GM23338 (cell line): ENCODE results near the gene VPS13A. TPM values are rescaled to one million over a fixed set of nuclear protein-coding genes. Genes with fewer than 3 reads are reported as not detected.

Source experiments
- ATAC-seq: fragments of 200-7000 bp; cut with Tn5 transposase; 3 replicates; pipeline ENCODE4 v1.9.1; 2020
- DNase-seq: peaks from one replicate; pipeline ENCODE4 v3.0.0-alpha.2; 2015; ENCODE audit warnings: low spot score
- H2AFZ ChIP-seq: fragments of 200-600 bp; sonication (generic); 2 replicates; pipeline ENCODE4 v1.8.0; 2016; ENCODE audit warnings: antibody characterized with exemption, mild to moderate bottlenecking, moderate library complexity
- H3F3A ChIP-seq: fragments of 200-600 bp; sonication (generic); replicated peaks from 2 replicates; pipeline ENCODE4 v1.8.0; 2017; ENCODE audit warnings: antibody characterized with exemption, mixed run types, low read depth
- H3K27ac ChIP-seq: fragments of 200-600 bp; sonication (generic); 2 replicates; pipeline ENCODE4 v1.6.1; 2016; ENCODE audit warnings: low read depth
- H3K27me3 ChIP-seq: fragments of 200-600 bp; sonication (generic); 2 replicates; pipeline ENCODE4 v1.8.0; 2016; ENCODE audit warnings: mild to moderate bottlenecking, mixed run types, moderate library complexity; ENCODE audit not compliant: insufficient read depth
- H3K36me3 ChIP-seq: fragments of 200-600 bp; sonication (generic); 2 replicates; pipeline ENCODE4 v1.8.0; 2016; ENCODE audit warnings: mild to moderate bottlenecking; ENCODE audit not compliant: insufficient read depth
- H3K4me1 ChIP-seq: fragments of 200-600 bp; sonication (generic); 2 replicates; pipeline ENCODE4 v1.8.0; 2016; ENCODE audit warnings: mild to moderate bottlenecking, moderate library complexity; ENCODE audit not compliant: insufficient read depth
- H3K4me2 ChIP-seq: fragments of 200-600 bp; sonication (generic); 2 replicates; pipeline ENCODE4 v1.7.1; 2017; ENCODE audit warnings: mixed run types
- H3K4me3 ChIP-seq: fragments of 200-600 bp; sonication (generic); 2 replicates; pipeline ENCODE4 v1.6.1; 2016; ENCODE audit warnings: mixed run types
- H3K79me2 ChIP-seq: fragments of 200-600 bp; sonication (generic); replicated peaks from 2 replicates; pipeline ENCODE4 v1.8.0; 2017; ENCODE audit warnings: mild to moderate bottlenecking; ENCODE audit not compliant: insufficient read depth
- H3K9me2 ChIP-seq: fragments of 200-600 bp; sonication (generic); 2 replicates; pipeline ENCODE4 v1.8.0; 2017; ENCODE audit not compliant: insufficient read depth
- H4K20me1 ChIP-seq: fragments of 200-600 bp; sonication (generic); replicated peaks from 2 replicates; pipeline ENCODE4 v1.8.0; 2017; ENCODE audit warnings: mild to moderate bottlenecking; ENCODE audit not compliant: insufficient read depth
- H3K27ac Mint-ChIP-seq: 2 replicates; pipeline ENCODE4 v1.8.0; 2020; ENCODE audit warnings: inconsistent platforms, mild to moderate bottlenecking, moderate library complexity, mixed read lengths
- H3K27me3 Mint-ChIP-seq: 3 replicates; pipeline ENCODE4 v1.8.0; 2022; ENCODE audit warnings: low read depth, mild to moderate bottlenecking, moderate library complexity, mixed read lengths, inconsistent platforms; ENCODE audit not compliant: insufficient read depth, poor library complexity
- H3K36me3 Mint-ChIP-seq: 3 replicates; pipeline ENCODE4 v1.8.0; 2021; ENCODE audit warnings: low read depth, mild to moderate bottlenecking, inconsistent platforms, moderate library complexity, mixed read lengths
- H3K4me1 Mint-ChIP-seq: 3 replicates; pipeline ENCODE4 v1.8.0; 2020; ENCODE audit warnings: mild to moderate bottlenecking, inconsistent platforms, mixed read lengths
- H3K4me3 Mint-ChIP-seq: 3 replicates; pipeline ENCODE4 v1.8.0; 2021; ENCODE audit warnings: moderate library complexity, mild to moderate bottlenecking, inconsistent platforms, mixed read lengths
- H3K9me3 Mint-ChIP-seq: 3 replicates; pipeline ENCODE4 v1.8.0; 2020; ENCODE audit warnings: moderate library complexity, mild to moderate bottlenecking, inconsistent platforms, mixed read lengths
- CREB1 ChIP-seq: fragments of 250-450 bp; sonication (Bioruptor Pico); IDR thresholded peaks from 2 replicates; pipeline ENCODE4 v1.5.0; 2020; ENCODE audit warnings: low read depth, mild to moderate bottlenecking, moderate library complexity
- CTCF ChIP-seq, 2 experiments: fragments of 200-600 bp in 1 of 2; sonication (generic) in 1 of 2; conservative IDR thresholded peaks; 2 replicates each; pipeline versions ENCODE4 v1.5.1 to v1.6.1; 2016 to 2017; ENCODE audit warnings: antibody characterized with exemption in 2 of 2, low read depth in 2 of 2, mild to moderate bottlenecking in 2 of 2, moderate library complexity in 1 of 2
- EZH2 ChIP-seq: fragments of 200-600 bp; sonication (generic); IDR thresholded peaks from one replicate; pipeline ENCODE4 v1.8.0; 2017; ENCODE audit warnings: antibody characterized with exemption, mild to moderate bottlenecking, low read depth; ENCODE audit not compliant: unreplicated experiment
- EZH2phosphoT487 ChIP-seq: fragments of 200-600 bp; sonication (generic); IDR thresholded peaks from one replicate; pipeline ENCODE4 v1.8.1; 2018; ENCODE audit warnings: antibody characterized with exemption; ENCODE audit not compliant: unreplicated experiment
- JUNB ChIP-seq: IDR thresholded peaks from one replicate; pipeline ENCODE4 v1.6.1; 2016; ENCODE audit warnings: antibody characterized with exemption; ENCODE audit not compliant: unreplicated experiment
- NANOG ChIP-seq: IDR thresholded peaks from 2 replicates; pipeline ENCODE4 v1.6.1; 2016; ENCODE audit warnings: antibody characterized with exemption, borderline replicate concordance
- POLR2AphosphoS5 ChIP-seq: IDR thresholded peaks from 2 replicates; pipeline ENCODE4 v1.6.1; 2016; ENCODE audit warnings: antibody characterized with exemption, low read depth
- REST ChIP-seq: IDR thresholded peaks from one replicate; pipeline ENCODE4 v1.6.1; 2018; ENCODE audit warnings: antibody characterized with exemption; ENCODE audit not compliant: unreplicated experiment
- STAT1 ChIP-seq: IDR thresholded peaks from one replicate; pipeline ENCODE4 v1.6.1; 2016; ENCODE audit warnings: antibody characterized with exemption; ENCODE audit not compliant: unreplicated experiment
- ZNF114 ChIP-seq: fragments of 250-450 bp; sonication (Bioruptor Pico); IDR thresholded peaks from 2 replicates; pipeline ENCODE4 v1.5.0; 2020; ENCODE audit warnings: mild to moderate bottlenecking, moderate library complexity
- ZNF331 ChIP-seq: fragments of 250-450 bp; sonication (Bioruptor Pico); IDR thresholded peaks from 2 replicates; pipeline ENCODE4 v1.5.0; 2020; ENCODE audit warnings: low read depth, mild to moderate bottlenecking, moderate library complexity
- polyA plus RNA-seq: library from polyadenylated mRNA; unstranded; fragments of >200 nt; fragmentation: Nextera tagmentation; extraction: Ambion mirVana; gene quantifications from 2 replicates; pipeline ENCODE4 v1.2.1, GENCODE V29; 2016
- total RNA-seq: library from RNA; depleted of rRNA; stranded (reverse); fragments of >200 nt; shearing (Covaris generic); gene quantifications from 2 replicates; pipeline ENCODE4 v1.2.3, GENCODE V29; 2014
- TF ChIP-seq, protein P1 (sequence below): fragments of 250-450 bp; sonication (Bioruptor Pico); IDR thresholded peaks from 2 replicates; pipeline ENCODE4 v1.5.0; 2020; ENCODE audit warnings: mild to moderate bottlenecking, moderate library complexity
- TF ChIP-seq, protein P2 (sequence below): IDR thresholded peaks from 2 replicates; pipeline ENCODE4 v1.6.1; 2016; ENCODE audit warnings: antibody characterized with exemption

Gene VPS13A
- total and polyA plus RNA-seq, 2 experiments from 2014 or later: 45.9 to 68.1 TPM

DNA sequence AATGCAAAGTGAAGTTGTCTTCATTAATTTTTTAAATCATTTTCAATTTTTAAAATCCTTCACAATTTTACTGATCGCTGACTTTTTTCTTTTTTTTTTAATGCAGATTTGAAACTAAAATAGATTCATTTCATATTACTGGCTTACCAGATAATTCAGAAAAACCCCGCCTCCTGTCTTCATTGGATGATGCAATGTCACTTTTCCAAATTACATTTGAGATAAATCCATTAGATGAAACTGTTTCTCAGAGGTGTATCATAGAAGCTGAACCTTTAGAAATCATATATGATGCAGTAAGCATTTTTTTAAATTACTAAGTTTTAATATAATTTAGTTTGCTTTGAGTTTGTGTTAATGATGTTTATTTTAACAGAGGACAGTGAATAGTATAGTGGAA lies 60.6 kb downstream of the VPS13A start:
- ATAC-seq (no peak), DNase-seq (no peak)
- Histone ChIP-seq H3K79me2 (no peaks in the 10 kb centered on the region), H3K4me3 (no peak overlapping the region), H2AFZ (no peak overlapping the region), H3K27ac (peak overlapping the region; percentile 70; the same call in 1 of the 2 replicates), H3K4me1 (no peaks in the 10 kb centered on the region), H3K27me3 (no peaks in the 10 kb centered on the region), H3K4me2 (no peak overlapping the region), H3K9me2 (no peaks in the 10 kb centered on the region), H3K36me3 (no peaks in the 10 kb centered on the region), H4K20me1 (no peaks in the 10 kb centered on the region), H3F3A (no peaks in the 10 kb centered on the region)
- Mint-ChIP-seq H3K36me3 (peaks cover 3% of the 10 kb centered on the region; the same call in 2 of the 3 replicates), H3K9me3 (no peaks in the 10 kb centered on the region), H3K27ac (no peak overlapping the region), H3K4me1 (no peaks in the 10 kb centered on the region), H3K4me3 (no peak overlapping the region), H3K27me3 (no peaks in the 10 kb centered on the region)
- TF ChIP-seq EZH2 (no peak), ZNF331 (CRISPR knock-in tag) (no peak), CREB1 (CRISPR knock-in tag) (no peak), EZH2phosphoT487 (no peak), CTCF (conservative IDR thresholded peaks at IDR 0.05; ENCODE audit: low read depth in 2 of 2) (no peak), JUNB (no peak), STAT1 (no peak), ZNF114 (CRISPR knock-in tag) (no peak), POLR2AphosphoS5 (no peak), NANOG (no peak), REST (no peak)
- TF ChIP-seq, protein P1, sequence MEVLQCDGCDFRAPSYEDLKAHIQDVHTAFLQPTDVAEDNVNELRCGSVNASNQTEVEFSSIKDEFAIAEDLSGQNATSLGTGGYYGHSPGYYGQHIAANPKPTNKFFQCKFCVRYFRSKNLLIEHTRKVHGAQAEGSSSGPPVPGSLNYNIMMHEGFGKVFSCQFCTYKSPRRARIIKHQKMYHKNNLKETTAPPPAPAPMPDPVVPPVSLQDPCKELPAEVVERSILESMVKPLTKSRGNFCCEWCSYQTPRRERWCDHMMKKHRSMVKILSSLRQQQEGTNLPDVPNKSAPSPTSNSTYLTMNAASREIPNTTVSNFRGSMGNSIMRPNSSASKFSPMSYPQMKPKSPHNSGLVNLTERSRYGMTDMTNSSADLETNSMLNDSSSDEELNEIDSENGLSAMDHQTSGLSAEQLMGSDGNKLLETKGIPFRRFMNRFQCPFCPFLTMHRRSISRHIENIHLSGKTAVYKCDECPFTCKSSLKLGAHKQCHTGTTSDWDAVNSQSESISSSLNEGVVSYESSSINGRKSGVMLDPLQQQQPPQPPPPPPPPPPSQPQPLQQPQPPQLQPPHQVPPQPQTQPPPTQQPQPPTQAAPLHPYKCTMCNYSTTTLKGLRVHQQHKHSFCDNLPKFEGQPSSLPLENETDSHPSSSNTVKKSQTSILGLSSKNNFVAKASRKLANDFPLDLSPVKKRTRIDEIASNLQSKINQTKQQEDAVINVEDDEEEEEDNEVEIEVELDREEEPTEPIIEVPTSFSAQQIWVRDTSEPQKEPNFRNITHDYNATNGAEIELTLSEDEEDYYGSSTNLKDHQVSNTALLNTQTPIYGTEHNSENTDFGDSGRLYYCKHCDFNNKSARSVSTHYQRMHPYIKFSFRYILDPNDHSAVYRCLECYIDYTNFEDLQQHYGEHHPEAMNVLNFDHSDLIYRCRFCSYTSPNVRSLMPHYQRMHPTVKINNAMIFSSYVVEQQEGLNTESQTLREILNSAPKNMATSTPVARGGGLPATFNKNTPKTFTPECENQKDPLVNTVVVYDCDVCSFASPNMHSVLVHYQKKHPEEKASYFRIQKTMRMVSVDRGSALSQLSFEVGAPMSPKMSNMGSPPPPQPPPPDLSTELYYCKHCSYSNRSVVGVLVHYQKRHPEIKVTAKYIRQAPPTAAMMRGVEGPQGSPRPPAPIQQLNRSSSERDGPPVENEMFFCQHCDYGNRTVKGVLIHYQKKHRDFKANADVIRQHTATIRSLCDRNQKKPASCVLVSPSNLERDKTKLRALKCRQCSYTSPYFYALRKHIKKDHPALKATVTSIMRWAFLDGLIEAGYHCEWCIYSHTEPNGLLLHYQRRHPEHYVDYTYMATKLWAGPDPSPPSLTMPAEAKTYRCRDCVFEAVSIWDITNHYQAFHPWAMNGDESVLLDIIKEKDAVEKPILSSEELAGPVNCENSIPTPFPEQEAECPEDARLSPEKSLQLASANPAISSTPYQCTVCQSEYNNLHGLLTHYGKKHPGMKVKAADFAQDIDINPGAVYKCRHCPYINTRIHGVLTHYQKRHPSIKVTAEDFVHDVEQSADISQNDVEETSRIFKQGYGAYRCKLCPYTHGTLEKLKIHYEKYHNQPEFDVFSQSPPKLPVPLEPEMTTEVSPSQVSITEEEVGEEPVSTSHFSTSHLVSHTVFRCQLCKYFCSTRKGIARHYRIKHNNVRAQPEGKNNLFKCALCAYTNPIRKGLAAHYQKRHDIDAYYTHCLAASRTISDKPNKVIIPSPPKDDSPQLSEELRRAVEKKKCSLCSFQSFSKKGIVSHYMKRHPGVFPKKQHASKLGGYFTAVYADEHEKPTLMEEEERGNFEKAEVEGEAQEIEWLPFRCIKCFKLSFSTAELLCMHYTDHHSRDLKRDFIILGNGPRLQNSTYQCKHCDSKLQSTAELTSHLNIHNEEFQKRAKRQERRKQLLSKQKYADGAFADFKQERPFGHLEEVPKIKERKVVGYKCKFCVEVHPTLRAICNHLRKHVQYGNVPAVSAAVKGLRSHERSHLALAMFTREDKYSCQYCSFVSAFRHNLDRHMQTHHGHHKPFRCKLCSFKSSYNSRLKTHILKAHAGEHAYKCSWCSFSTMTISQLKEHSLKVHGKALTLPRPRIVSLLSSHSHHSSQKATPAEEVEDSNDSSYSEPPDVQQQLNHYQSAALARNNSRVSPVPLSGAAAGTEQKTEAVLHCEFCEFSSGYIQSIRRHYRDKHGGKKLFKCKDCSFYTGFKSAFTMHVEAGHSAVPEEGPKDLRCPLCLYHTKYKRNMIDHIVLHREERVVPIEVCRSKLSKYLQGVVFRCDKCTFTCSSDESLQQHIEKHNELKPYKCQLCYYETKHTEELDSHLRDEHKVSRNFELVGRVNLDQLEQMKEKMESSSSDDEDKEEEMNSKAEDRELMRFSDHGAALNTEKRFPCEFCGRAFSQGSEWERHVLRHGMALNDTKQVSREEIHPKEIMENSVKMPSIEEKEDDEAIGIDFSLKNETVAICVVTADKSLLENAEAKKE (CRISPR knock-in tag): no peak
- TF ChIP-seq, protein P2, sequence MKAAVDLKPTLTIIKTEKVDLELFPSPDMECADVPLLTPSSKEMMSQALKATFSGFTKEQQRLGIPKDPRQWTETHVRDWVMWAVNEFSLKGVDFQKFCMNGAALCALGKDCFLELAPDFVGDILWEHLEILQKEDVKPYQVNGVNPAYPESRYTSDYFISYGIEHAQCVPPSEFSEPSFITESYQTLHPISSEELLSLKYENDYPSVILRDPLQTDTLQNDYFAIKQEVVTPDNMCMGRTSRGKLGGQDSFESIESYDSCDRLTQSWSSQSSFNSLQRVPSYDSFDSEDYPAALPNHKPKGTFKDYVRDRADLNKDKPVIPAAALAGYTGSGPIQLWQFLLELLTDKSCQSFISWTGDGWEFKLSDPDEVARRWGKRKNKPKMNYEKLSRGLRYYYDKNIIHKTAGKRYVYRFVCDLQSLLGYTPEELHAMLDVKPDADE: no peak
